ENCODE data around the gene OR2AG2. TPM values are rescaled to one million over a fixed set of nuclear protein-coding genes. Genes with fewer than 3 reads are reported as not detected.
A peak's percentile ranks its signal among the peaks of the same experiment; 100 is the strongest.

The OR2AG2 gene
- total and polyA plus RNA-seq, 9 of the 15 experiments (the other 6 are each of a cell fraction or from before 2014, with no cell fraction given), result 0.15 to 0.91 (median 0.55) TPM

DNA sequence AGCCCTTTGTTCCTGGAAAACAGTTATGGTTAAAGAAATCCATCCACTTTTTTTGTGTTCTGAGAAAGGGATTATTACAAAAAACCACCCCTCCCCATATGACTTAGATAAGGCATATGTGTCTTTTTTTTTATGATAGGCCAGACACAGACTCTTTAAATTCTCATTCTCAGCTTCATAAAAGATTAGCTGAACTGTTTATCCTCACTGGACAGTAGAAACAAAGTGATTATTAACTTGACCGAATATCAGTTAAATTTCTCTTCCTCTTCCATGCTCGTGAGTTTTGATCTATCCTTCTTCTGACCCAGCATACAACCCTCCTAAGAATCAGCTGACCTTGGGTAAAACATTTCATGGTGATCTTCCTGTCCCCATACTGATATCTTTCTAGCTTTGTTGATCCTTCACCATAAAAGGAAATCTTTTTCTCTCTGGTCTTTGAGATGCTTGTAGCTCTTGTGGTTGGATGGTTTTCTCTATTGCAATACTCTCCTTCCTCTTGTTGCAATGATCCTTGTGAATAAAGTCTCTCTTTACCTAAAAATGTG is 26.2 kb downstream of the OR2AG2 start (continued):
- TF ChIP-seq ZNF311 (CRISPR knock-in tag; IDR thresholded peaks at IDR 0.05) (no peak), TCF3 (CRISPR knock-in tag; IDR thresholded peaks at IDR 0.05) (peak; percentile 55), MECOM (CRISPR knock-in tag; IDR thresholded peaks at IDR 0.05) (no peak), ZKSCAN8 (CRISPR knock-in tag; IDR thresholded peaks at IDR 0.05) (0 out of 2 replicates have a peak, but pooled peaks have one; percentile 36), GATAD2A (IDR thresholded peaks at IDR 0.05) (no peak), PCBP1 (IDR thresholded peaks at IDR 0.05; ENCODE audit: low read depth, low read length, poor library complexity, severe bottlenecking) (no peak), RBM34 (IDR thresholded peaks at IDR 0.05; ENCODE audit: borderline replicate concordance, insufficient read depth, low read length) (no peak), JUN (IDR thresholded peaks at IDR 0.05; ENCODE audit: borderline replicate concordance, low read depth, low read length) (0 out of 2 replicates have a peak, but pooled peaks have one; percentile 26), JUN (CRISPR knock-in tag; IDR thresholded peaks at IDR 0.05; ENCODE audit: borderline replicate concordance) (no peak), ZKSCAN1 (IDR thresholded peaks at IDR 0.05; ENCODE audit: low read depth, low read length) (no peak), ETV1 (tag; conservative IDR thresholded peaks at IDR 0.05; ENCODE audit: low read depth) (peak; percentile 43; the same call in 1 of the 2 replicates), STAG1 (CRISPR knock-in tag; IDR thresholded peaks at IDR 0.05; ENCODE audit: borderline replicate concordance) (no peak), TAL1 (IDR thresholded peaks at IDR 0.05) (peak; percentile 43), ZSCAN29 (IDR thresholded peaks at IDR 0.05) (no peak), SRF (CRISPR knock-in tag; IDR thresholded peaks at IDR 0.05) (peak; percentile 82 to 98; a peak in 3 of 4 replicates)
- TF ChIP-seq, protein P1, sequence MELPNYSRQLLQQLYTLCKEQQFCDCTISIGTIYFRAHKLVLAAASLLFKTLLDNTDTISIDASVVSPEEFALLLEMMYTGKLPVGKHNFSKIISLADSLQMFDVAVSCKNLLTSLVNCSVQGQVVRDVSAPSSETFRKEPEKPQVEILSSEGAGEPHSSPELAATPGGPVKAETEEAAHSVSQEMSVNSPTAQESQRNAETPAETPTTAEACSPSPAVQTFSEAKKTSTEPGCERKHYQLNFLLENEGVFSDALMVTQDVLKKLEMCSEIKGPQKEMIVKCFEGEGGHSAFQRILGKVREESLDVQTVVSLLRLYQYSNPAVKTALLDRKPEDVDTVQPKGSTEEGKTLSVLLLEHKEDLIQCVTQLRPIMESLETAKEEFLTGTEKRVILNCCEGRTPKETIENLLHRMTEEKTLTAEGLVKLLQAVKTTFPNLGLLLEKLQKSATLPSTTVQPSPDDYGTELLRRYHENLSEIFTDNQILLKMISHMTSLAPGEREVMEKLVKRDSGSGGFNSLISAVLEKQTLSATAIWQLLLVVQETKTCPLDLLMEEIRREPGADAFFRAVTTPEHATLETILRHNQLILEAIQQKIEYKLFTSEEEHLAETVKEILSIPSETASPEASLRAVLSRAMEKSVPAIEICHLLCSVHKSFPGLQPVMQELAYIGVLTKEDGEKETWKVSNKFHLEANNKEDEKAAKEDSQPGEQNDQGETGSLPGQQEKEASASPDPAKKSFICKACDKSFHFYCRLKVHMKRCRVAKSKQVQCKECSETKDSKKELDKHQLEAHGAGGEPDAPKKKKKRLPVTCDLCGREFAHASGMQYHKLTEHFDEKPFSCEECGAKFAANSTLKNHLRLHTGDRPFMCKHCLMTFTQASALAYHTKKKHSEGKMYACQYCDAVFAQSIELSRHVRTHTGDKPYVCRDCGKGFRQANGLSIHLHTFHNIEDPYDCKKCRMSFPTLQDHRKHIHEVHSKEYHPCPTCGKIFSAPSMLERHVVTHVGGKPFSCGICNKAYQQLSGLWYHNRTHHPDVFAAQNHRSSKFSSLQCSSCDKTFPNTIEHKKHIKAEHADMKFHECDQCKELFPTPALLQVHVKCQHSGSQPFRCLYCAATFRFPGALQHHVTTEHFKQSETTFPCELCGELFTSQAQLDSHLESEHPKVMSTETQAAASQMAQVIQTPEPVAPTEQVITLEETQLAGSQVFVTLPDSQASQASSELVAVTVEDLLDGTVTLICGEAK (IDR thresholded peaks at IDR 0.05), result no peak
- TF ChIP-seq, protein P1 (CRISPR knock-in tag; IDR thresholded peaks at IDR 0.05), result no peak
- TF ChIP-seq, protein P2, sequence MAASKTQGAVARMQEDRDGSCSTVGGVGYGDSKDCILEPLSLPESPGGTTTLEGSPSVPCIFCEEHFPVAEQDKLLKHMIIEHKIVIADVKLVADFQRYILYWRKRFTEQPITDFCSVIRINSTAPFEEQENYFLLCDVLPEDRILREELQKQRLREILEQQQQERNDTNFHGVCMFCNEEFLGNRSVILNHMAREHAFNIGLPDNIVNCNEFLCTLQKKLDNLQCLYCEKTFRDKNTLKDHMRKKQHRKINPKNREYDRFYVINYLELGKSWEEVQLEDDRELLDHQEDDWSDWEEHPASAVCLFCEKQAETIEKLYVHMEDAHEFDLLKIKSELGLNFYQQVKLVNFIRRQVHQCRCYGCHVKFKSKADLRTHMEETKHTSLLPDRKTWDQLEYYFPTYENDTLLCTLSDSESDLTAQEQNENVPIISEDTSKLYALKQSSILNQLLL (CRISPR knock-in tag; IDR thresholded peaks at IDR 0.05; ENCODE audit: borderline replicate concordance), result no peak

Measured in K562 (cell line).